NCI-H146 (cell line): ENCODE measurements around the gene NCK1.
"Not testable (repeated sequence)": the region's sequence is repeated elsewhere in the genome, so short reads cannot be mapped to it uniquely, and the experiment has no call there.

Source experiments
- DNase-seq: peaks from one replicate; lab custom pipeline; 2025; lab: John Stamatoyannopoulos, UW

NCK1 gene

GRCh38 chr3:136987398-136987980 is 125.5 kb downstream of the NCK1 start:
- not testable (repeated sequence) for DNase-seq

GRCh38 chr3:136988651-136989050 is 126.6 kb downstream of the NCK1 start:
- no peak for DNase-seq

DNA sequence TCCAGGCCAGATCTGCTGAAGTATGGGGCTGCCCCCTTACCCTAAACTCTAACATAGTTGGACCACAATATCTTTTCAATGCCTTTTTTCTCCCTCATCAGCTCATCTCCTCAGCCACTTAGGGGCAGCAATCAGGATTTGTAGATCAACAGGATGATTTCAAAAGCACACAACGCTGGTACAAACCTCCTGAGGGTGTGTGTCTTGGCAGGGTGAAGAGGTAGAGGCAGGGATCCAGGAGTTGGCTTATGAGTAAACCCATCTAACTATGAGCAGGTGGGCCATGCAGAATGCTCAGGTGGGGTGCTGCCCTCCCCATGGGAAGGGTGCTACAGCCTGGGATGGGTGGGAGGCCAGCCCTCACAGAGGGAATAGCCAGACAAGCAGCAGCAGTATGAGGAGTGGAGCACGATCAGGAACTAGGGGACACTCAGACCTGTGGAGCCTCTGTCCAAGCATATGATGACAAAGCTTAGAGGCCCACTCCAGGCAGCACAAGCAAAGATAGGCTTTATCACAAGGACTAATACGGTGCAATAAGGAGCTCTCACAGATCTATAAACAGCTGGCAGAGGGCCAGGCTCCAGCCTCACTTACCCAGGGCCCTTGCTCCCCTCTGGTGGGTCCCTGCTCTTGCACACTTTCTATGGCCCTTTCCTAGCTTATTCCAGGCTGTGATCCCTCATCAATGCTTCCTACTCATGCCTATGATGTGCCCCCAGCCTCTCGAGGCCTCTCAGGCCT is 127.9 kb downstream of the NCK1 start:
- DNase-seq = no peak

- no peak for DNase-seq
Measured at GRCh38 chr3:136990826-136991225, 128.8 kb downstream of the NCK1 start.

DNA sequence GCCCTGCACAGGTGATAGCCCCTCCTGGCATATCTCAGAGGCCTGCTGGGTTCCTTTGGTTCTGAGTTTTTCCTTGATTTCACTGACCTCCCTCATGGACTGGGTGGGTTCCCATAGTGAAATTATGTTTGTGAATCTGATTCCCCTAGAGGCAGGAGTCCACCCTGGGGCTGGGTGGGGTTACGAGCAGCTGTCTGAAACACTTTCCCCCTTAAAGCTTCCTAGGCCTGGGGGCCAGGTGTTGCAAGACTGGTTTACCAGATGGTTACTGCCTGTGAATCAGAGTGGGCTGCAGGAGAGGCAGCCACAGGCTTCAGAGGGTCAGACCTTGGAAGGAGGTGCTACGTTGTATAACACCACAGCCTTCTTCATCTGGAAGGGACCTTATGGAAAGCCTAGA is 130.1 kb downstream of the NCK1 start:
- no peak for DNase-seq

DNA sequence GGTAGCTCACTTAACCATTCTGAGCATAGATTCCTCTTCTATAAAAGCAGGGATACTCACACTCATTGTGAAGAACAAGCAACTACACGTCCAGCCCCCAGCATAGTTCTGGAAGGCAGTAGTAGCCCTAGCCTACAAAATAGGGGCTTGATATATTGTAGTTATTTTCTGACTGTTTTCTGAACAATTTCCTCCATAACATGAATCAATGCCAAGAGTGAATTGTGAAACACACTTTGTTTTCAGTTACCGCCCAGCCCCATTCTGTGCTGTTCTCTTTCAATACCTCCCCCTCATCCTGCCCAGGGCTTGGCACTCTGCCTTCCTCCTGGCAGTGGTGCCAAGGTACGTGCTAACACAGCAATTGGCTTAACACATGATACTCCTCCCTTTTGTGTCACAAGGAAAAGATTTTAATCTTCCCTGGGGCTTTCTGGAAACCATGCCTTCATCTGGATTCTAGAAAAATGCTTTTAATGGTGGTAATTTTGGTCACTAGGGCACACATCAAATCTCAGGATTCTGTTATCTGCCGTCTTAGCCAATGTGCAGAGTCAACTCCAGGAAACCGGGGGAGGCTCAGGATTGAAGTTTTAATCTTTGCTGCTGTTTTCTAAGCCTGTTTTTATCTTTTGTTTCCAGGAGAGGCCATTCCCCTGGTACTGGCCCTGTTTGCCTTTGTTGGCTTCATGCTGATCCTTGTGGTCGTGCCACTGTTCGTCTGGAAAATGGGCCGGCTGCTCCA is 132.9 kb downstream of the NCK1 start:
- no peak for DNase-seq

- no peak for DNase-seq
Measured at GRCh38 chr3:136995652-136996051, 133.6 kb downstream of the NCK1 start.
